ENCODE measurements around the gene COPZ2.
"Not testable (repeated sequence)": the region's sequence is repeated elsewhere in the genome, so short reads cannot be mapped to it uniquely, and the experiment has no call there.

Gene COPZ2, protein sequence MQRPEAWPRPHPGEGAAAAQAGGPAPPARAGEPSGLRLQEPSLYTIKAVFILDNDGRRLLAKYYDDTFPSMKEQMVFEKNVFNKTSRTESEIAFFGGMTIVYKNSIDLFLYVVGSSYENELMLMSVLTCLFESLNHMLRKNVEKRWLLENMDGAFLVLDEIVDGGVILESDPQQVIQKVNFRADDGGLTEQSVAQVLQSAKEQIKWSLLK

GRCh38 chr17:48037036-48037837 is at the start of gene COPZ2:
Gene COPZ2 (minus strand): TSS chr17:48037797. CDS start chr17:48037777, 20 bp downstream.
- H3K36me3 Mint-ChIP-seq: no peaks in the 10 kb centered on the region
- H3K4me1 Mint-ChIP-seq: peaks cover 13 to 41% of the 10 kb centered on the region in 2 donors
- peak; percentile 85 to 87 for ATAC-seq (replicated peaks)

DNA sequence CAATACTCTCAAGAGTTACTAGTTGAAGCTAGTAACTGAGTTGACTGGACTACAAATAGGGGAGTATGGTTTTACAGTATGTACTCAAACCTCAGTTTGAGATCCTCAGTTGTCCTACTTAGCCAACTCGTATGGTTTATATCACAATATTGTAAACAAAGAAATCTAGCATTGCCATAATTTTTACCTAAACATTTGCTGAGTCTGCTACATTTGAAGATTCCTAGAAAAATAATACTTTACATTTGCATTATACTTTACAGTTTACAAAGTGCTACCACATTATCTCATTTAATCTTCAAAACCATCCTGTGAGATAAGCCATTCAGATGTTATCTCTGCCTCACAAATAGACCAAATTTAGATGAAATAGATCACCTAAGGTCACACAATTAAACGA is 47.3 kb upstream of the COPZ2 start:
- no peak overlapping the region for H3K27ac Mint-ChIP-seq
- no peak for DNase-seq
- H3K27me3 Mint-ChIP-seq: no peaks in the 10 kb centered on the region
- H3K9me3 Mint-ChIP-seq: no peaks in the 10 kb centered on the region
- ATAC-seq (replicated peaks): no peak
- peaks cover 6 to 11% of the 10 kb centered on the region in 2 donors for H3K36me3 Mint-ChIP-seq
- H3K4me3 Mint-ChIP-seq: no peak overlapping the region
- peaks cover 0 to 11% of the 10 kb centered on the region in 2 donors for H3K4me1 Mint-ChIP-seq

More at GRCh38 chr17:48037036-48037837, at the start of gene COPZ2:
- Mint-ChIP-seq H3K27me3 (peaks cover 21 to 38% of the 10 kb centered on the region in 2 donors), H3K9me3 (no peaks in the 10 kb centered on the region), H3K27ac (peak within 1 kb of the TSS; percentile 73), H3K4me3 (peak within 1 kb of the TSS; percentile 85 to 92)
- DNase-seq: no peak

- no peaks in the 10 kb centered on the region for H3K27me3 Mint-ChIP-seq
- DNase-seq: no peak
- peaks cover 0 to 6% of the 10 kb centered on the region in 2 donors for H3K4me1 Mint-ChIP-seq
- peaks cover 0 to 9% of the 10 kb centered on the region in 2 donors for H3K36me3 Mint-ChIP-seq
- H3K4me3 Mint-ChIP-seq: no peak overlapping the region
- H3K27ac Mint-ChIP-seq: no peak overlapping the region
- no peaks in the 10 kb centered on the region for H3K9me3 Mint-ChIP-seq
- no peak for ATAC-seq (replicated peaks)
Measured at GRCh38 chr17:48081858-48082257, 44.3 kb upstream of the COPZ2 start.

DNA sequence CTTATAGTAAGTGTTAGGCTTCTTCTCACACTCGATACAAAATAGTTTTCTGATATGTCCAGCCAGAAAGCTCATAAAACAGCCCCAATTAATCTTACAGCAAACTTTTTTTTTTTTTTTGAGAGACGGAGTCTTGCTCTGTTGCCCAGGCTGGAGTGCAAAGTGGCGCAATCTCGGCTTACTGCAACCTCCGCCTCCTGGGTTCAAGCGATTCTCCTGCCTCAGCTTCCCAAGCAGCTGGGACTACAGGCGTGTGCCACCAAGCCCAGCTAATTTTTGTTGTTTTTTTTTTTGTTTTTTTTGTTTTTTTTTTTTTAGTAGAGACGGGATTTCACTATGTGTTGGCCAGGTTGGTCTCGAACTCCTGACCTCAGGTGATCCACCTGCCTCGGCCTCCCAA is 39.6 kb upstream of the COPZ2 start:
- not testable (repeated sequence) for H3K4me1 Mint-ChIP-seq; ATAC-seq (replicated peaks)

DNA sequence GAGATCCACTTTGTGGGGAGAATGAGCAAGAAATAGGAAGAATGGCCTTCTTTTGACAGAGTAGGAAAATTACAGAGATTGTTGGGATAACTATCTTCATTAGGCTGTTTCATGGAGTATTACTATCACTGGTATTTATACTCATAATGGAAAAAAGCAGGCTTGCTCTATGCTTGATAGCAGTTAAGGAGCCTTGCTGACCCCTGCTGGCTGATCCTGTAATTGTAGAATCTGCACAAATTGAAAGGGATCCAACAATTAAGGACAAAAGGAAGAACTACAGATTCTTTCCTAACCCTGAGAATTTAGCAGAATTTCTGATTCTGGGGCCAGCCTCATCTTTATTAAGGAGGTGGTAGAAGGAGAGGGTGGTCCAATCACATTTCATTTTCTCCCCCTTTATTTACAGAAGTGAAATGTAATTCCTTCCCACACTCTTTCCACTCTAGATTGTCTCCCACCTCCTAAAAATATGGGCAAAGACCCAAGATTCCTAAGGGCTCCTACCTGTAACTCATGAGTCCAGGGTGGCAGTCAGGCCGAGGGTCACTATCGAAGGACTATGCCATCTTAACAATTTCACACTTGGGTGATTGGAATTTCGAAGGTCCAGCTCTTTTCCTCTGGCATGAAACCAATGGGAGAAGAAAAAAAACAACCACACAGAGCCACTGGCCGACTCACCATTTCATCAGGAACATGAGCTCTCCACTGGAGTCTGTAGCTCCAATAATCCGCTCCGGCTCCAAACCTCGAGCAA is 36.9 kb upstream of the COPZ2 start:
- no peak overlapping the region for H3K4me3 Mint-ChIP-seq
- H3K27me3 Mint-ChIP-seq: no peaks in the 10 kb centered on the region
- H3K4me1 Mint-ChIP-seq: no peaks in the 10 kb centered on the region
- H3K36me3 Mint-ChIP-seq: peaks cover 4 to 35% of the 10 kb centered on the region in 2 donors
- no peak overlapping the region for H3K27ac Mint-ChIP-seq
- no peaks in the 10 kb centered on the region for H3K9me3 Mint-ChIP-seq
- ATAC-seq (replicated peaks) (peak; percentile 66 to 75), DNase-seq (peak; percentile 40)

More for the DNA sequence above, 39.6 kb upstream of the COPZ2 start:
- not testable (repeated sequence) for H3K27ac Mint-ChIP-seq, H3K9me3 Mint-ChIP-seq, H3K27me3 Mint-ChIP-seq, DNase-seq, H3K4me3 Mint-ChIP-seq
- H3K36me3 Mint-ChIP-seq: peaks cover 4 to 27% of the 10 kb centered on the region in 2 donors

GRCh38 chr17:48073566-48074094 is 36.0 kb upstream of the COPZ2 start:
- not testable (repeated sequence) for ATAC-seq (replicated peaks); DNase-seq; H3K4me3 Mint-ChIP-seq

GRCh38 chr17:48072811-48073210 is 35.2 kb upstream of the COPZ2 start:
- not testable (repeated sequence) for H3K4me3 Mint-ChIP-seq; H3K4me1 Mint-ChIP-seq; H3K9me3 Mint-ChIP-seq; ATAC-seq (replicated peaks); H3K27me3 Mint-ChIP-seq; DNase-seq; H3K27ac Mint-ChIP-seq
- peaks cover 12 to 44% of the 10 kb centered on the region in 2 donors for H3K36me3 Mint-ChIP-seq

More at GRCh38 chr17:48073566-48074094, 36.0 kb upstream of the COPZ2 start:
- not testable (repeated sequence) for H3K9me3 Mint-ChIP-seq, H3K4me1 Mint-ChIP-seq, H3K27me3 Mint-ChIP-seq, H3K27ac Mint-ChIP-seq
- H3K36me3 Mint-ChIP-seq: peaks cover 9 to 40% of the 10 kb centered on the region in 2 donors

GRCh38 chr17:48071654-48072053 is 34.1 kb upstream of the COPZ2 start:
- ATAC-seq (replicated peaks) (no peak), DNase-seq (no peak)

GRCh38 chr17:48070195-48070594 is 32.6 kb upstream of the COPZ2 start:
- Mint-ChIP-seq H3K4me1 (no peaks in the 10 kb centered on the region), H3K4me3 (no peak overlapping the region), H3K27ac (no peak overlapping the region), H3K27me3 (no peaks in the 10 kb centered on the region), H3K36me3 (peaks cover 17 to 38% of the 10 kb centered on the region in 2 donors), H3K9me3 (no peaks in the 10 kb centered on the region)
- DNase-seq (no peak), ATAC-seq (replicated peaks) (no peak)

More at GRCh38 chr17:48071654-48072053, 34.1 kb upstream of the COPZ2 start:
- H3K36me3 Mint-ChIP-seq: peaks cover 17 to 44% of the 10 kb centered on the region in 2 donors
- no peaks in the 10 kb centered on the region for H3K27me3 Mint-ChIP-seq
- no peaks in the 10 kb centered on the region for H3K4me1 Mint-ChIP-seq
- H3K27ac Mint-ChIP-seq: no peak overlapping the region
- H3K9me3 Mint-ChIP-seq: no peaks in the 10 kb centered on the region
- H3K4me3 Mint-ChIP-seq: no peak overlapping the region

GRCh38 chr17:48068491-48068961 is 30.9 kb upstream of the COPZ2 start:
- Mint-ChIP-seq H3K4me3 (no peak overlapping the region), H3K4me1 (peaks cover 8 to 10% of the 10 kb centered on the region in 2 donors), H3K9me3 (no peaks in the 10 kb centered on the region), H3K36me3 (peaks cover 23 to 43% of the 10 kb centered on the region in 2 donors), H3K27me3 (no peaks in the 10 kb centered on the region), H3K27ac (peak overlapping the region; percentile 42)
- DNase-seq (no peak), ATAC-seq (replicated peaks) (peak; percentile 60 to 78)

DNA sequence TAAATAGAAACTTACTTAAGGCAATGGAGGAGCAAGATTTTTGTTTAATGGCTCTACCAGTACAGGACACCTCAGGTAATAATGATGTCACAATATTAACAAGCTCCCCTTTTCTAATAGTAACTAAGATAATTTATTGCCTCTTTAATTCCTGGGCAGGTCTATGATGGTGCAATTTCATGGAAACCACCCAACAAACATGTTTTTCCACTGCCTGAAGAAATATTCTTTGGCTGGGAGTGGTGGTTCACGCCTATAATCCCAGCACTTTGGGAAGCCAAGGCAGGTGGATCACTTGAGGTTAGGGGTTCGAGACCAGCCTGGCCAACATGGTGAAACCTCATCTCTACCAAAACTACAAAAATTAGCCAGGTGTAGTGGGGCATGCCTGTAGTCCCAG is 30.2 kb upstream of the COPZ2 start:
- not testable (repeated sequence) for H3K4me1 Mint-ChIP-seq; H3K4me3 Mint-ChIP-seq; ATAC-seq (replicated peaks)

GRCh38 chr17:48067245-48067644 is 29.6 kb upstream of the COPZ2 start:
- H3K27ac Mint-ChIP-seq: no peak overlapping the region
- DNase-seq (no peak), ATAC-seq (replicated peaks) (no peak)
- H3K27me3 Mint-ChIP-seq: no peaks in the 10 kb centered on the region
- H3K36me3 Mint-ChIP-seq: peaks cover 25 to 45% of the 10 kb centered on the region in 2 donors
- peaks cover 8 to 10% of the 10 kb centered on the region in 2 donors for H3K4me1 Mint-ChIP-seq
- H3K9me3 Mint-ChIP-seq: no peaks in the 10 kb centered on the region
- no peak overlapping the region for H3K4me3 Mint-ChIP-seq

More for the DNA sequence above, 30.2 kb upstream of the COPZ2 start:
- not testable (repeated sequence) for H3K27me3 Mint-ChIP-seq, H3K9me3 Mint-ChIP-seq, DNase-seq, H3K27ac Mint-ChIP-seq
- peaks cover 23 to 40% of the 10 kb centered on the region in 2 donors for H3K36me3 Mint-ChIP-seq

DNA sequence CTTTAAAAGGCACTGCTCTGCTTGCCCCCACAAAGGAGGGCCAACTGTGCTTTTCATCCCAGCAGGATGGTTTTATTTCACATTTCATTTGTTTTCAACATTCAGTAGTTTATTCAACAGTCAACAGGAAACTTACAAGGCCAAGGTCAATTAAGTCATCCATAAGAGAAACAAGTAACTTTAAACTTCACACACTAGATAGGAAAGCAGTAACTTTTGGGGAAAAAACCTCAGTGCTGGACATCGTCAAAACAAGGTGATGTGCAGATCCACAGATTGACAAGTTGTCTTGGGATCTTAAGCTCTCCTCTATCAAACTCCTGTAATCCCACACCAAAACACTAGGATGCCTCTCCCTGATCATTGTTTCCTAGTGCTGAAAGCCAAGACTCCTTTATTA is 29.1 kb upstream of the COPZ2 start:
- no peak for ATAC-seq (replicated peaks)
- H3K4me1 Mint-ChIP-seq: peaks cover 8 to 10% of the 10 kb centered on the region in 2 donors
- H3K9me3 Mint-ChIP-seq: no peaks in the 10 kb centered on the region
- no peak overlapping the region for H3K4me3 Mint-ChIP-seq
- no peak overlapping the region for H3K27ac Mint-ChIP-seq
- H3K27me3 Mint-ChIP-seq: no peaks in the 10 kb centered on the region
- peaks cover 25 to 45% of the 10 kb centered on the region in 2 donors for H3K36me3 Mint-ChIP-seq
- DNase-seq: no peak

DNA sequence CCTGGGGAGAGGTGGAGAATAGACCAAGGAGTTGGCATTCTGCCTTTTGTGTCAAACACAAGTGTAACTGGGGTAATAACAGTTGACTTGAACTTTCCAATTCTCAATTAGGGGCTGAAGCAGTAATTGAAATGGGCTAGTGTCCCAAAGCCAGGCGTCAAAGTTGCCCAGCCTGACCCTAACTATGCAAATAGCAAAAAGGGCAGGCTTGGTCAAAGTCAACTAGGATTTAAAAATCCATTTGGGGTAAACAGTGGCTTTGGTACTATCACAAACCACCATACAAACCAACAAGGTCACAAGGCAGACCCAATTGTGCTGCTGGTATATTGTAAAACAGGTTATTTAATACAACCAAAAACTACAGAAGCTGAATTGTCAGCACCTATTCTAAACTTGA is 28.6 kb upstream of the COPZ2 start:
- Mint-ChIP-seq H3K4me1 (peaks cover 8 to 10% of the 10 kb centered on the region in 2 donors), H3K4me3 (no peak overlapping the region), H3K27me3 (no peaks in the 10 kb centered on the region), H3K9me3 (no peaks in the 10 kb centered on the region), H3K27ac (no peak overlapping the region), H3K36me3 (peaks cover 27 to 44% of the 10 kb centered on the region in 2 donors)
- no peak for DNase-seq
- ATAC-seq (replicated peaks): no peak
